Left lung (tissue), 10 donors: ENCODE results near the gene NDFIP1. TPM values are rescaled to one million over a fixed set of nuclear protein-coding genes. Genes with fewer than 3 reads are reported as not detected.

Experiments
- ATAC-seq: fragments of 200-7000 bp; cut with Tn5 transposase; one replicate; pipeline ENCODE4 v1.9.1; 2020; ENCODE audit warnings: moderate library complexity
- DNase-seq, 4 donors: peaks; one replicate each; pipeline ENCODE4 v3.0.0-alpha.2; 2013 to 2020
- H3K27ac ChIP-seq, 2 donors: fragments of 200-600 bp; sonication (generic) in 1 of 2; one replicate each; pipeline versions ENCODE4 v1.5.0 to v1.8.0; 2020 to 2021
- H3K27me3 ChIP-seq, 2 donors: fragments of 200-600 bp; sonication (generic) in 1 of 2; one replicate each; pipeline versions ENCODE4 v1.5.0 to v1.8.0; 2020 to 2021
- H3K36me3 ChIP-seq, 2 donors: fragments of 200-600 bp; sonication (generic) in 1 of 2; one replicate each; pipeline versions ENCODE4 v1.5.0 to v1.8.0; 2020 to 2021
- H3K4me1 ChIP-seq, 2 donors: fragments of 200-600 bp; one replicate each; pipeline ENCODE4 v1.8.0; 2021
- H3K4me3 ChIP-seq, 2 donors: fragments of 200-600 bp; sonication (generic) in 1 of 2; one replicate each; pipeline versions ENCODE4 v1.5.0 to v1.8.0; 2020 to 2021; ENCODE audit warnings: mild to moderate bottlenecking in 1 of 2
- H3K9me3 ChIP-seq, 2 donors: fragments of 200-600 bp; sonication (generic) in 1 of 2; one replicate each; pipeline versions ENCODE4 v1.5.0 to v1.8.0; 2020 to 2021
- intact Hi-C, 2 donors: fragments of 100-400 bp; cut with DNase I; formaldehyde crosslinking; loops; one replicate each; pipeline versions ENCODE4 v1.11.2 to v1.14.2; 2022
- polyA plus RNA-seq, 6 donors: library from polyadenylated mRNA; unstranded; fragments of 120-200 nt; gene quantifications; one replicate each; pipeline ENCODE4 v1.2.1, GENCODE V29; 2013; ENCODE audit not compliant: insufficient read length in 6 of 6
- total RNA-seq, 2 donors: library from RNA; stranded (reverse); fragmentation: NEBNext Ultra II Directional; extraction: Animal tissue kit (Norgen Biotek cat#: 25700); gene quantifications; one replicate each; pipeline ENCODE4 v1.2.1, GENCODE V29; 2021
- TF ChIP-seq, protein P1 (sequence below), 2 donors: fragments of 200-600 bp; sonication (generic) in 1 of 2; IDR thresholded peaks; one replicate each; pipeline versions ENCODE4 v1.5.0 to v1.8.0; 2021; ENCODE audit warnings: antibody characterized with exemption in 2 of 2
- donor health status: DM: no; HTN: yes; CAD: no.
- donor health status: DM: no; HTN: no; CAD: no.

The NDFIP1 gene
- total and polyA plus RNA-seq, 8 donors, result 76.5 to 111 (median 103) TPM

DNA sequence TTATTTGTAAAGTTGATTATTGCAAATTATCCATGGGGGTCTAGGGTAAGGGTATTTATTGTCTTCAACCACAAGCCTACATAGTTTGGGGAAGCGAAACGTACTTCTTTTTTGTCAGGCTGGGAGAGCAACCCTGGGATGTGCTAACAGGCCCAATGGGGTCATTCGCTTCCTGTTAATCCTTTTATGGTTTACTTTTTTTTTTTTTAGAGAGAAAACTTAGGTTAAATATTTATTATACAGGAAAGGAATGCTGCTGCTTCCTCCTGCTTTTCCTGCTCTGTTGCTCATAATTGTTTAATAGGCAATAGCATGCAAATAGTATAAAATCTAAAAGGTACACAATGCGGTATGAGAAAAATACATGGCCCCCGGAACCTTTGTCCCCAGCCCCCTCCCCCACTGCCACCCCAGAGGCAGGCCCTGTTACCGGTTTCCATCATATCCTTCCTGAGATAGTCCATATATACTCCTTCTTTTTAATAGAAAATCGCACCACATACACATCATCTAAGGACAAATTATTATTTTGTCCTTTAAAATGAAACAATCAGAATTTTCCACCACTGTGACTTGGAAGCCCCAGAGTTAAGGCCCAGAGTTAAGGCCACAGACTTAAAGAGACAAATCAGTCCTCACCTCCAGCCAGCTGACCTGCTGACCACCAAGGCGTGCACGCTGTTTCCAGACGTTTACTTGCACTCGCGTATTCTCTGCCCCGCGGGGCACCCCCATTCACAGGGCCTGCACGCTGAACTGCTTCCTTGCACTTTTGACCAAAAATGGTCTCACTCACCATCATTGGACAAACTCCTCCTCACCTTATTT is 83.9 kb downstream of the NDFIP1 start:
- ATAC-seq (no peak), DNase-seq (no peak)
- no peak overlapping the region for H3K27ac ChIP-seq
- no peaks in the 10 kb centered on the region for H3K27me3 ChIP-seq
- TF ChIP-seq, protein P1, sequence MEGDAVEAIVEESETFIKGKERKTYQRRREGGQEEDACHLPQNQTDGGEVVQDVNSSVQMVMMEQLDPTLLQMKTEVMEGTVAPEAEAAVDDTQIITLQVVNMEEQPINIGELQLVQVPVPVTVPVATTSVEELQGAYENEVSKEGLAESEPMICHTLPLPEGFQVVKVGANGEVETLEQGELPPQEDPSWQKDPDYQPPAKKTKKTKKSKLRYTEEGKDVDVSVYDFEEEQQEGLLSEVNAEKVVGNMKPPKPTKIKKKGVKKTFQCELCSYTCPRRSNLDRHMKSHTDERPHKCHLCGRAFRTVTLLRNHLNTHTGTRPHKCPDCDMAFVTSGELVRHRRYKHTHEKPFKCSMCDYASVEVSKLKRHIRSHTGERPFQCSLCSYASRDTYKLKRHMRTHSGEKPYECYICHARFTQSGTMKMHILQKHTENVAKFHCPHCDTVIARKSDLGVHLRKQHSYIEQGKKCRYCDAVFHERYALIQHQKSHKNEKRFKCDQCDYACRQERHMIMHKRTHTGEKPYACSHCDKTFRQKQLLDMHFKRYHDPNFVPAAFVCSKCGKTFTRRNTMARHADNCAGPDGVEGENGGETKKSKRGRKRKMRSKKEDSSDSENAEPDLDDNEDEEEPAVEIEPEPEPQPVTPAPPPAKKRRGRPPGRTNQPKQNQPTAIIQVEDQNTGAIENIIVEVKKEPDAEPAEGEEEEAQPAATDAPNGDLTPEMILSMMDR (IDR thresholded peaks at IDR 0.05), result no peak
- no peaks in the 10 kb centered on the region for H3K36me3 ChIP-seq
- intact Hi-C loops, result no loop called here
- no peaks in the 10 kb centered on the region for H3K9me3 ChIP-seq
- H3K4me3 ChIP-seq, result no peak overlapping the region
- peaks cover 0 to 7% of the 10 kb centered on the region in 2 donors for H3K4me1 ChIP-seq

DNA sequence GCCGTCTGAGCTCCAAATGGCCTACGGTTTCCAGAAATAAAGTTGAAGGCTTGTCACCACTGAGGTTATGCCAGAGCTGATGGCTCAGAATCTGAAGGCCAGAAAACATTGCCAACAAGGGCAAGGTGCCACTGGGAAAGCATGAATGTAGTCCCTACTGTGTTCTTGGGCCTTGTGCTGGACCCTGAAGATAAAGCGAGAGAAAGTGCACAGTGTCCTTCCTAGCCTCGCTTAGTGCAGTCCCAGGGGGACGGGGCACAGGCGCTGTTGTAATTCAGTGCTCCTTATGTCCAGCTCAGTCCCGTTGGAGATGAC is 84.5 kb downstream of the NDFIP1 start:
- TF ChIP-seq, protein P1 (IDR thresholded peaks at IDR 0.05), result no peak
- Histone ChIP-seq H3K36me3 (no peaks in the 10 kb centered on the region), H3K9me3 (no peaks in the 10 kb centered on the region), H3K4me3 (no peak overlapping the region), H3K4me1 (peaks cover 0 to 7% of the 10 kb centered on the region in 2 donors), H3K27ac (no peak overlapping the region), H3K27me3 (no peaks in the 10 kb centered on the region)
- DNase-seq (no peak), ATAC-seq (no peak)
- intact Hi-C loops, result no loop called here

DNA sequence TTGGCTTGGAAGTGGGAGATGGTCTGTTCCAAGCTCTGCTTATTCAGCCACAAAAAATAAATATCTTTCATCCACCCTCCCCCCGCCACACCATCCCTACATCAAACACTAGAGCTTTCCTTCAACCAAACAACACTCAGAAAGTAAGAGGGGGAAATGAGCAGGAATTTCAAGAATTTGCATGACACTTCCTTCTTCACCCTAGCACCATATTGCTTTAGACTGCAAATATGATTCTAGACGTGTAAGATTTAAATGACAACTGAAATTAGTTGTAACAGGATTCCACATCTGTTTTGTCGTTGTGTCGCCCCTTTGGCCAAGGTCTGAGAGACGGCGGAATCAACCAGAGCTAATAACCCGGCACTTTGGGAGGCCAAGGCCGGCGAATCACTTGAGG is 88.5 kb downstream of the NDFIP1 start:
- H3K27me3 ChIP-seq, result no peaks in the 10 kb centered on the region
- H3K4me3 ChIP-seq, result no peak overlapping the region
- intact Hi-C loops, result no loop called here
- no peaks in the 10 kb centered on the region for H3K36me3 ChIP-seq
- DNase-seq, result no peak
- peaks cover 0 to 5% of the 10 kb centered on the region in 2 donors for H3K4me1 ChIP-seq
- H3K27ac ChIP-seq, result no peak overlapping the region
- no peaks in the 10 kb centered on the region for H3K9me3 ChIP-seq
- TF ChIP-seq, protein P1 (IDR thresholded peaks at IDR 0.05), result no peak
- no peak for ATAC-seq

DNA sequence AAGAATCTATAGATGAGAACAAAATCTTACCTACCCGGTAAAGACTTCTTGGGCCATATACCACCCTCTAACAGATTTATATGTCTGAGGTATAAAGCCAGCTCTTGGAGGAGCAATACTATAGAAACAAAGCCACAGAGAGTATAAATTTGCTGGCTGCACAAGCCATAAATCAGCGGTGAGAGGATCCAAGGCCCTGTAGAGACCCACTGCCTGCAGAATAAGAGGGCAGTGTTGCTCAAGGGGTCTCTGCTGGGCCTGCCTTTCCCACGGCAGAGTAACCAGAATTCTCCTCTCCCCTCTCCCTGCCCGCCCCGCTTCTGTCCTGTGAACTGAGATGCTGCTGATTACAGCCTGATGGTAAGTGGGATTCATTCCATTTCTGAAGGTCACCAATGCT is 89.2 kb downstream of the NDFIP1 start:
- no peak overlapping the region for H3K4me3 ChIP-seq
- intact Hi-C loops, result no loop called here
- no peak for ATAC-seq
- no peaks in the 10 kb centered on the region for H3K27me3 ChIP-seq
- H3K27ac ChIP-seq, result no peak overlapping the region
- H3K9me3 ChIP-seq, result no peaks in the 10 kb centered on the region
- DNase-seq, result no peak
- H3K4me1 ChIP-seq, result no peaks in the 10 kb centered on the region
- H3K36me3 ChIP-seq, result no peaks in the 10 kb centered on the region
- TF ChIP-seq, protein P1 (IDR thresholded peaks at IDR 0.05), result no peak

DNA sequence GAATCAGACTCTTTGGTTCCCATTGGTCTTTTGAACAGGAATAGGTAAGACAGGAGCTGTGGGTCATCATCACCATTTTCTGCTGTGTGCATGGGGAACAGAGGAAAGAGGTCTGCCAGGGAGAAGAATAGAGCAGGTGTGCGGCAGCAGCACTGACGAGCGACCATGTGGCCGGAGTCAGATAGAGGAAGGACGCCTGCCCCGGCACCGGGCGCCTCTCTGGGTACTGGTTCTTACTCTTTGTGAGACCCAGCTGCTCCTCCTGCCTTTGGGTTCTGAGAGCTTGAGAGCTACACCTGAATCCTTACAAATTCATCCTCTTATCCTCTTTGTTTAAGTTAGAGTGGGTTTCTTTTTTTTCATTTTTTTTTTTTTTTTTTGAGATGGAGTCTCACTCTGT is 90.8 kb downstream of the NDFIP1 start:
- no peaks in the 10 kb centered on the region for H3K27me3 ChIP-seq
- no peak for ATAC-seq
- H3K4me1 ChIP-seq, result no peaks in the 10 kb centered on the region
- H3K36me3 ChIP-seq, result no peaks in the 10 kb centered on the region
- no peak overlapping the region for H3K27ac ChIP-seq
- TF ChIP-seq, protein P1 (IDR thresholded peaks at IDR 0.05), result no peak
- H3K9me3 ChIP-seq, result no peaks in the 10 kb centered on the region
- intact Hi-C loops, result no loop called here
- no peak overlapping the region for H3K4me3 ChIP-seq
- DNase-seq, result no peak
